SJSA1 (cell line): ENCODE data around the gene YBX2. TPM values are rescaled to one million over a fixed set of nuclear protein-coding genes. Genes with fewer than 3 reads are reported as not detected.

ENCODE experiments used
- DNase-seq, 2 experiments: peaks; one replicate each; pipeline ENCODE4 v3.0.0-alpha.2; 2015 to 2020; ENCODE audit warnings: low spot score in 2 of 2, low read depth in 1 of 2
- H3K27ac ChIP-seq: fragments of 250-450 bp; sonication (Bioruptor Pico); 2 replicates; pipeline ENCODE4 v1.5.1; 2020; ENCODE audit warnings: mild to moderate bottlenecking, moderate library complexity
- H3K27me3 ChIP-seq: fragments of 250-450 bp; sonication (Bioruptor Pico); replicated peaks from 2 replicates; pipeline ENCODE4 v1.5.1; 2020; ENCODE audit warnings: mild to moderate bottlenecking, moderate library complexity
- H3K36me3 ChIP-seq: fragments of 250-450 bp; sonication (Bioruptor Pico); 2 replicates; pipeline ENCODE4 v1.5.1; 2020; ENCODE audit warnings: mild to moderate bottlenecking
- H3K4me1 ChIP-seq: fragments of 250-450 bp; sonication (Bioruptor Pico); replicated peaks from 2 replicates; pipeline ENCODE4 v1.6.1; 2021; ENCODE audit warnings: mild to moderate bottlenecking
- H3K4me3 ChIP-seq: fragments of 250-450 bp; sonication (Bioruptor Pico); 2 replicates; pipeline ENCODE4 v1.5.1; 2020; ENCODE audit warnings: mild to moderate bottlenecking
- H3K9me3 ChIP-seq: fragments of 250-450 bp; sonication (Bioruptor Pico); replicated peaks from 2 replicates; pipeline ENCODE4 v1.5.1; 2020; ENCODE audit warnings: mild to moderate bottlenecking
- total RNA-seq: library from RNA; depleted of rRNA; stranded (reverse); fragments of >200 nt; shearing (Covaris generic); gene quantifications from 2 replicates; pipeline ENCODE4 v1.2.3, GENCODE V29; 2014

Gene YBX2
- total RNA-seq, 1 experiment from 2014 or later: not detected

- no peaks in the 10 kb centered on the region for H3K9me3 ChIP-seq
- H3K4me1 ChIP-seq: peaks cover 30% of the 10 kb centered on the region
- peaks cover 75% of the 10 kb centered on the region for H3K36me3 ChIP-seq
- peak; percentile 76 to 84 for DNase-seq
- H3K27ac ChIP-seq: peak within 1 kb of the TSS; percentile 78
- no peaks in the 10 kb centered on the region for H3K27me3 ChIP-seq
- peak within 1 kb of the TSS; percentile 88 for H3K4me3 ChIP-seq
Observed at GRCh38 chr17:7314719-7315569, 20.5 kb upstream of the YBX2 start, which contains the start of gene GPS2. Gene GPS2, minus strand, starts transcription at chr17:7315360. Its CDS starts 308 bp downstream, at chr17:7315052.

- H3K36me3 ChIP-seq: peaks cover 83% of the 10 kb centered on the region
- no peak for DNase-seq
- H3K27me3 ChIP-seq: no peaks in the 10 kb centered on the region
- peaks cover 34% of the 10 kb centered on the region for H3K4me1 ChIP-seq
- H3K9me3 ChIP-seq: no peaks in the 10 kb centered on the region
- peak overlapping the region; percentile 88 for H3K4me3 ChIP-seq
- no peak overlapping the region for H3K27ac ChIP-seq
Observed at GRCh38 chr17:7313890-7314718, 19.7 kb upstream of the YBX2 start.

GRCh38 chr17:7313088-7313889 lies 18.9 kb upstream of the YBX2 start:
- Histone ChIP-seq H3K27ac (no peak overlapping the region), H3K36me3 (peaks cover 81% of the 10 kb centered on the region)
- no peak for DNase-seq

GRCh38 chr17:7312432-7313087 lies 18.1 kb upstream of the YBX2 start:
- Histone ChIP-seq H3K36me3 (peaks cover 81% of the 10 kb centered on the region), H3K27me3 (no peaks in the 10 kb centered on the region)
- no peak for DNase-seq

More at GRCh38 chr17:7313088-7313889, 18.9 kb upstream of the YBX2 start:
- Histone ChIP-seq H3K4me1 (peaks cover 38% of the 10 kb centered on the region), H3K27me3 (no peaks in the 10 kb centered on the region), H3K9me3 (no peaks in the 10 kb centered on the region), H3K4me3 (no peak overlapping the region)

GRCh38 chr17:7311110-7311705 lies 16.8 kb upstream of the YBX2 start:
- no peak overlapping the region for H3K4me3 ChIP-seq
- peaks cover 78% of the 10 kb centered on the region for H3K36me3 ChIP-seq
- no peak for DNase-seq
- H3K9me3 ChIP-seq: no peaks in the 10 kb centered on the region
- H3K27ac ChIP-seq: no peak overlapping the region
- no peaks in the 10 kb centered on the region for H3K27me3 ChIP-seq
- H3K4me1 ChIP-seq: peaks cover 41% of the 10 kb centered on the region

More at GRCh38 chr17:7312432-7313087, 18.1 kb upstream of the YBX2 start:
- Histone ChIP-seq H3K9me3 (no peaks in the 10 kb centered on the region), H3K4me1 (peaks cover 38% of the 10 kb centered on the region), H3K27ac (no peak overlapping the region), H3K4me3 (no peak overlapping the region)

GRCh38 chr17:7309628-7310027 lies 15.2 kb upstream of the YBX2 start:
- Histone ChIP-seq H3K4me3 (no peak overlapping the region), H3K9me3 (no peaks in the 10 kb centered on the region), H3K4me1 (peaks cover 29% of the 10 kb centered on the region), H3K27me3 (no peaks in the 10 kb centered on the region), H3K27ac (no peak overlapping the region), H3K36me3 (peaks cover 62% of the 10 kb centered on the region)
- no peak for DNase-seq

GRCh38 chr17:7308625-7309433 lies 14.4 kb upstream of the YBX2 start:
- Histone ChIP-seq H3K27ac (peak overlapping the region; percentile 85), H3K4me1 (peaks cover 21% of the 10 kb centered on the region), H3K27me3 (no peaks in the 10 kb centered on the region), H3K36me3 (peaks cover 56% of the 10 kb centered on the region), H3K4me3 (peak overlapping the region; percentile 74), H3K9me3 (no peaks in the 10 kb centered on the region)
- DNase-seq: peak; percentile 80 to 83

- peak overlapping the region; percentile 74 for H3K4me3 ChIP-seq
- H3K36me3 ChIP-seq: peaks cover 47% of the 10 kb centered on the region
- no peaks in the 10 kb centered on the region for H3K27me3 ChIP-seq
- DNase-seq: peak in 1 of 2 experiments; percentile 17
- peaks cover 13% of the 10 kb centered on the region for H3K4me1 ChIP-seq
- H3K9me3 ChIP-seq: no peaks in the 10 kb centered on the region
- H3K27ac ChIP-seq: peak overlapping the region; percentile 85
Observed at GRCh38 chr17:7307686-7308624, 13.5 kb upstream of the YBX2 start.

GRCh38 chr17:7306911-7307685 lies 12.7 kb upstream of the YBX2 start, which contains the start of gene EIF5A:
Gene EIF5A, plus strand, starts transcription at chr17:7307628. Its CDS starts 2,008 bp downstream, at chr17:7309636.
- Histone ChIP-seq H3K27ac (peak within 1 kb of the TSS; percentile 85), H3K27me3 (no peaks in the 10 kb centered on the region), H3K4me3 (peak within 1 kb of the TSS; percentile 74), H3K4me1 (peaks cover 11% of the 10 kb centered on the region), H3K9me3 (no peaks in the 10 kb centered on the region), H3K36me3 (peaks cover 38% of the 10 kb centered on the region)
- peak; percentile 98 to 100 for DNase-seq

GRCh38 chr17:7304179-7304578 lies 9.7 kb upstream of the YBX2 start:
- no peak for DNase-seq
- H3K9me3 ChIP-seq: no peaks in the 10 kb centered on the region
- H3K36me3 ChIP-seq: peaks cover 13% of the 10 kb centered on the region
- peaks cover 8% of the 10 kb centered on the region for H3K4me1 ChIP-seq
- no peak overlapping the region for H3K27ac ChIP-seq
- H3K4me3 ChIP-seq: no peak overlapping the region
- no peaks in the 10 kb centered on the region for H3K27me3 ChIP-seq
